Right atrium auricular region (tissue), 2 donors: ENCODE data around the gene GMDS. TPM values are rescaled to one million over a fixed set of nuclear protein-coding genes. Genes with fewer than 3 reads are reported as not detected.

Experiments used
- DNase-seq: peaks from one replicate; pipeline ENCODE4 v3.0.0-alpha.2; 2019; ENCODE audit warnings: low spot score
- H3K27ac ChIP-seq, 2 donors: fragments of 200-600 bp; sonication (generic); 1 replicate in 1 of 2; 2 replicates in 1 of 2; pipeline ENCODE4 v1.5.1; 2016 to 2019
- H3K27me3 ChIP-seq, 2 donors: fragments of 200-600 bp; sonication (generic); one replicate each; pipeline versions ENCODE4 v1.5.1 to v1.6.0; 2017 to 2019
- H3K36me3 ChIP-seq: fragments of 200-600 bp; sonication (generic); one replicate; pipeline ENCODE4 v1.5.1; 2016
- H3K4me1 ChIP-seq, 2 donors: fragments of 200-600 bp; sonication (generic); one replicate each; pipeline versions ENCODE4 v1.5.1 to v1.6.0; 2017 to 2019
- H3K4me3 ChIP-seq, 2 donors: fragments of 200-600 bp; sonication (generic); 1 replicate in 1 of 2; 2 replicates in 1 of 2; pipeline ENCODE4 v1.5.1; 2017 to 2019; ENCODE audit warnings: mild to moderate bottlenecking in 1 of 2, moderate library complexity in 1 of 2
- H3K9me3 ChIP-seq, 2 donors: fragments of 200-600 bp; sonication (generic); one replicate each; pipeline ENCODE4 v1.5.1; 2019
- CTCF ChIP-seq, 2 donors: fragments of 200-600 bp; sonication (generic); IDR thresholded peaks; one replicate each; pipeline ENCODE4 v1.5.1; 2019; ENCODE audit warnings: antibody characterized with exemption in 2 of 2
- total RNA-seq, 2 donors: library from RNA; depleted of rRNA; stranded (reverse); fragments of >200 nt; gene quantifications; one replicate each; pipeline ENCODE4 v1.1.0, GENCODE V29; 2016

GMDS gene
- total RNA-seq, 2 donors from 2014 or later = 11.1 to 11.8 TPM

- no peak for DNase-seq
- H3K27me3 ChIP-seq = no peaks in the 10 kb centered on the region
- no peaks in the 10 kb centered on the region for H3K4me1 ChIP-seq
- H3K4me3 ChIP-seq = no peak overlapping the region
- H3K9me3 ChIP-seq = peaks cover 0 to 4% of the 10 kb centered on the region in 2 donors
- H3K27ac ChIP-seq = no peak overlapping the region
- no peak for TF ChIP-seq CTCF (IDR thresholded peaks at IDR 0.05)
- H3K36me3 ChIP-seq = no peaks in the 10 kb centered on the region
Measured at GRCh38 chr6:2008383-2008976, 236.9 kb downstream of the GMDS start.

- Histone ChIP-seq H3K9me3 (peaks cover 0 to 4% of the 10 kb centered on the region in 2 donors), H3K36me3 (no peaks in the 10 kb centered on the region), H3K4me3 (no peak overlapping the region), H3K27ac (no peak overlapping the region), H3K27me3 (no peaks in the 10 kb centered on the region), H3K4me1 (no peaks in the 10 kb centered on the region)
- no peak for TF ChIP-seq CTCF (IDR thresholded peaks at IDR 0.05)
- no peak for DNase-seq
Measured at GRCh38 chr6:2007165-2007564, 238.2 kb downstream of the GMDS start.

- H3K4me3 ChIP-seq = no peak overlapping the region
- no peaks in the 10 kb centered on the region for H3K27me3 ChIP-seq
- no peak overlapping the region for H3K27ac ChIP-seq
- H3K9me3 ChIP-seq = peaks cover 0 to 4% of the 10 kb centered on the region in 2 donors
- no peak for DNase-seq
- H3K4me1 ChIP-seq = no peaks in the 10 kb centered on the region
- H3K36me3 ChIP-seq = no peaks in the 10 kb centered on the region
- no peak for TF ChIP-seq CTCF (IDR thresholded peaks at IDR 0.05)
Measured at GRCh38 chr6:2004888-2005287, 240.5 kb downstream of the GMDS start.

GRCh38 chr6:2000962-2001361, 244.4 kb downstream of the GMDS start:
- no peak overlapping the region for H3K4me3 ChIP-seq
- H3K9me3 ChIP-seq = no peaks in the 10 kb centered on the region
- H3K27ac ChIP-seq = no peak overlapping the region
- DNase-seq = no peak
- no peak for TF ChIP-seq CTCF (IDR thresholded peaks at IDR 0.05)
- no peaks in the 10 kb centered on the region for H3K36me3 ChIP-seq
- no peaks in the 10 kb centered on the region for H3K27me3 ChIP-seq
- H3K4me1 ChIP-seq = no peaks in the 10 kb centered on the region

- no peak overlapping the region for H3K27ac ChIP-seq
- no peaks in the 10 kb centered on the region for H3K27me3 ChIP-seq
- no peaks in the 10 kb centered on the region for H3K9me3 ChIP-seq
- no peaks in the 10 kb centered on the region for H3K36me3 ChIP-seq
- H3K4me1 ChIP-seq = no peaks in the 10 kb centered on the region
- no peak overlapping the region for H3K4me3 ChIP-seq
- DNase-seq = no peak
- TF ChIP-seq CTCF (IDR thresholded peaks at IDR 0.05) = no peak
Measured at GRCh38 chr6:1997702-1998101, 247.7 kb downstream of the GMDS start.

GRCh38 chr6:1995636-1996035, 249.8 kb downstream of the GMDS start:
- Histone ChIP-seq H3K9me3 (no peaks in the 10 kb centered on the region), H3K4me1 (no peaks in the 10 kb centered on the region), H3K36me3 (no peaks in the 10 kb centered on the region), H3K27ac (no peak overlapping the region), H3K4me3 (no peak overlapping the region), H3K27me3 (no peaks in the 10 kb centered on the region)
- DNase-seq = no peak
- TF ChIP-seq CTCF (IDR thresholded peaks at IDR 0.05) = no peak
